Sciatic nerve (tissue), 2 donors: ENCODE measurements around the gene VDR. TPM values are rescaled to one million over a fixed set of nuclear protein-coding genes. Genes with fewer than 3 reads are reported as not detected.

Experiments
- ATAC-seq: fragments of 200-7000 bp; cut with Tn5 transposase; one replicate; pipeline ENCODE4 v1.9.1; 2020; ENCODE audit warnings: mild to moderate bottlenecking, moderate library complexity
- DNase-seq: peaks from one replicate; pipeline ENCODE4 v3.0.0-alpha.2; 2020; ENCODE audit warnings: low spot score
- intact Hi-C: fragments of 100-400 bp; cut with DNase I; formaldehyde crosslinking; loops from one replicate; pipeline ENCODE4 v1.14.2; 2022
- total RNA-seq: library from RNA; stranded (reverse); fragmentation: NEBNext Ultra II Directional; extraction: Animal tissue kit (Norgen Biotek cat#: 25700); gene quantifications from one replicate; pipeline ENCODE4 v1.2.1, GENCODE V29; 2021
- donor health status: DM: no; HTN: no; CAD: no.
- donor health status: DM: no; HTN: no; CAD: no.

Gene VDR
- total RNA-seq: 1.9 TPM

DNA sequence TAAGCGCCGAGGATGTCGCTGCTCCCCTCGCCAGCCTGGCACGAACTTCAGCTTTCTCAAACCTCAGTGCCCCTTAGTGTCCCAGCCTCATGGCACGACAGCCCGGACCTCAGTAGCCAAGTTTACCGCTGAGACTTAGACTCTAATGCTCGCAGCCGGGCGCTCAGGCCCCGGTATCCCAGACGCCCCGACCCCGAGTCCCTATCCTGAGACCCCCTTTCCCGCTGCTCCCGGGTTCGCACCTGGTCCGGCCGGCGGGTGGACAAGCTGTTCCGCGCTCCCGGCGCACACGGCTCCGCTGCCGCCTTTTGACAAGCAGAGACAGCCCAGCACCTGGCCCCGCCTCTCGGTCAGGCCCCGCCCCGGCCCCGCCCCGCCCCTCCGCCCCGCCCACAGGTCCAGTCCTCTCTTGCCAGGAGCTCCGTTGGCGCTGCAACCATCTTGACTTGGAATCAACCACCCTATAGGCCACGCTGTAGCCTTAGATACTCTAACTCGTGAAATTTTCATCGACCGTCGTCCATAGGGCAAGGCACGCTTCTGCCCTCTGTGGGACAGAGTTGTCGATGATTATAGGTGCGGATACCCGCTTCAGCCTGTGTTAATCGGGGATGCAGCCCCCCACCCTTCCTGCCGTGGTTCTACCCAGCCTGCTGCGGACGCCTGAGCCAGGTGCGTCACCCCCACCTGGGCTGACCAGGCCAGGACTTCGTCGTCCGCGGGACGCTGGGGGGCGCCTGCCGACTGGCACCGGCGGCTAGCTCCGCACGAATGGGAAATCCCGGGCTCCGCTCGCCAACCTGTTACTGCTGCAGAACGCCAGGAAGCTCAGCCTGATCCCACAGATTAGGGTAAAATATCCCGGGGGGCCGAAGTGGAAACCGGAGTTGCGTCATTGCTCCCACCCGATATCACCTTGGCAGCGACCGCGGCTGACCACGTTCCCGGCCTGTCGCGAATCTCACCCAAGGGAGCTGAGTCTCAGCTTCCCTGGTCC is at the start of gene VDR:
TSS of gene VDR (minus strand) at position 282 of the 997 bp plus-strand sequence. CDS start 25,881 bp downstream, outside the sequence.
- intact Hi-C loops: no loop called here
- DNase-seq: peak; percentile 83
- peak; percentile 89 for ATAC-seq

DNA sequence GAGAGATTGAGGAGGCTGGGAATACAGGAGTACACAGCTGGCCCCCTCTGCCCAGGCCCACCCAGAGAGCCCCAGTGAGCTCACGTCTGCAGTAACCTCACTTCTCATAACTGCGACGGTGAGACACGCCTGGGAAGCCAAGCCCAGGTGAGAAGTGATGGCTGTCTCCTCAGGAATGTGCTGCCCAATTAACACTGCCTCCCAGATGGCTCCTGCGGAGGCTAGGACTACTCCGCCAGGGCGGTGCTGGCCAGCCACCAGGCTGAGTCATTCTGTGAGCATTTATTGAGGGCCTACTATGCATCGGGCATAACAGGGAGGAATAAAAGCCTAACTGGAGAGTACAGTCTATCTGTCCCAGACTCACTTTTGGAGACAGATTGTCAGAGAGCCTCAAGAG is 49.3 kb upstream of the VDR start:
- DNase-seq: no peak

DNA sequence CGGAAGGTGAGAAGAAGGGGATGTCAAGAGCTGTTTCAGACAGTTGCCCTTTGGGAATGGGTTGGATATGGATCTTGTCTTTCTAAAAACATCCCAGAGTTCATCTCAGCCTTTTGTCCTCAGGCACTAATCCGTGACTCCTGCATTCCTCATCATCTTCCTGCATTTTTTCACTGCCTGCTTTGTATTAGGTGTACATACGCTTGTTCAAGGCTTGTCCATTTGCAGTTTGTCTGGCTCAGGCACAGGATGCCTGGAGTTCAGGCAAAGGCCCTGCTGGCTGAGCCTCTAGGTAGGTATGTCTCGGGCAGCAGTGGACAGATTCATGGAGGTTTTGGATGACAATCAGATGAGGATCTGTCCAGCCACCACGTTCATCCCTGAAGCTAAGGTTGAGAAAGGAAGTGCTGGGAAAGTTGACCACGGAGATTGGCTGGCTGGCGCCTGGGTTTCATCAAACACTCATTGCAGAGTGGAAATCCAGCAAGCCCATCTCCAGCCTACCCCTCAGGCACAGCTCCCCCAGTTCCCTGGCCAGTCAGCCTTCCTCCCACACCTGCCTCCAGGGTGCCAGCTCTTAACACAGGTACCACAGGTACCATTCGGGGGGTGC is 46.2 kb upstream of the VDR start:
- ATAC-seq: no peak

More for the DNA sequence above, 49.3 kb upstream of the VDR start:
- intact Hi-C loops: no loop called here
- ATAC-seq: no peak

DNA sequence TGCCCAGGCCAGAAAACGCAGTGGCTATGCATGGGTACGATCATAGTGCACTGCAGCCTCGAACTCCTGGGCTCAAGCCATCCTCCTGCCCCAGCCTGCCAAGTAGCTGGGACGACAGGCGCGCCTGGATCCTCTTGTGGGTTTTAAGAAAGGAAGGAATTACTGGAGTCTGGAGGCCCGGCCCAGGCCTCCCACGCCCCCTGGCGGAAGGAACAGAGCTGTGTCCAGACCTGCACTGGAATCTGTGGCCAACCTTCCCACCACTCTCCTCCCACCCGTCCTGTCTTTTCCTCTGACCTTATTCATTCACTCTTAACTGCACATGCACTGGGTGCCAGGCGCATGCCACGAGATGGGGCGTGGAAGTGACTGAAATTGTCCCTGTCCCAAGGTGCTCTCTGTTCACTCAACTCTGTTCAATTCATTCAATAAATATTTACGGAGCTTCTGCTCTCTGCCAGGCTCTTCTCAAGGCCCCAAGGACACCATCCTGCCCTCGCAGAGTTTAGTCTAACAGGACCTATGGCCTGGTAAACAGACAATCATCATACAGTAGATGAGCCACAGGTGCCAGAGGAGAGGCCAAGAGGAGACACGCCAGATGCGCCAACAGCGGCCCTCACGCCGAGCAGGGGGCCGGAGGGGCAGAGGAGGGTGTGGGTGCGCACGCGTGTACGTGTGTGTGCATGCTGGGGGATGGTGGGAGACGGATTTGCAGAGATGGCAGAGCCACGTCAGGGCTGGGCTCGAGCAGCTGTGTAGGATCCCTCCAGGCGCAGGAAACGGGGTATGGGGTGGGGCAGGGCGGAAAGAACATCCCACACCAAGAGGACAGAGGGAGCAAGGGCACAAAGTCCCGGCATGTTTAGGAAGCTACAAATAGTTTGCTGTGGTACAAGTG is 44.9 kb upstream of the VDR start:
- DNase-seq (peak; percentile 83), ATAC-seq (peak; percentile 78)
- intact Hi-C loops: no loop called here

More for the DNA sequence above, 46.2 kb upstream of the VDR start:
- DNase-seq: no peak
- intact Hi-C loops: no loop called here

DNA sequence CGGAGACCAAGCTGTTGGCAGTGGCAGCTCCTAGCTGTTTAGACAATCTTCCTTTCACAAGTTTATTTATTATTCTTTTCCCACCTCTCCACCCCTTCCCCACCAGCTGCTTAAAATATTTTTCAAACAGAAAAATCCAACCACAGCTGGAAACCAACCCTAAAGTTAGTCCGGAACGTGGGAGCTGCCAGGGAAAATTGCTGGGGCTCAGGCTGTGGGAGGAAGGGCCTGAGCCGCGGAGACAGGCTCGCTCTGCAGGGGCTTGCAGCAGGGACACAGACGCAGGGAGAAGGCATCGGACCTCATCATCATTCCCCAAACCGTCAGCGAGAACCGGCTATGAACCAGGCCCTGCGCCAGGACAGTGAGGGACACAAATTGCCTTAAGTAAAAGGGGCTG is 42.5 kb upstream of the VDR start:
- DNase-seq (peak; percentile 42), ATAC-seq (no peak)
- intact Hi-C loops: no loop called here

DNA sequence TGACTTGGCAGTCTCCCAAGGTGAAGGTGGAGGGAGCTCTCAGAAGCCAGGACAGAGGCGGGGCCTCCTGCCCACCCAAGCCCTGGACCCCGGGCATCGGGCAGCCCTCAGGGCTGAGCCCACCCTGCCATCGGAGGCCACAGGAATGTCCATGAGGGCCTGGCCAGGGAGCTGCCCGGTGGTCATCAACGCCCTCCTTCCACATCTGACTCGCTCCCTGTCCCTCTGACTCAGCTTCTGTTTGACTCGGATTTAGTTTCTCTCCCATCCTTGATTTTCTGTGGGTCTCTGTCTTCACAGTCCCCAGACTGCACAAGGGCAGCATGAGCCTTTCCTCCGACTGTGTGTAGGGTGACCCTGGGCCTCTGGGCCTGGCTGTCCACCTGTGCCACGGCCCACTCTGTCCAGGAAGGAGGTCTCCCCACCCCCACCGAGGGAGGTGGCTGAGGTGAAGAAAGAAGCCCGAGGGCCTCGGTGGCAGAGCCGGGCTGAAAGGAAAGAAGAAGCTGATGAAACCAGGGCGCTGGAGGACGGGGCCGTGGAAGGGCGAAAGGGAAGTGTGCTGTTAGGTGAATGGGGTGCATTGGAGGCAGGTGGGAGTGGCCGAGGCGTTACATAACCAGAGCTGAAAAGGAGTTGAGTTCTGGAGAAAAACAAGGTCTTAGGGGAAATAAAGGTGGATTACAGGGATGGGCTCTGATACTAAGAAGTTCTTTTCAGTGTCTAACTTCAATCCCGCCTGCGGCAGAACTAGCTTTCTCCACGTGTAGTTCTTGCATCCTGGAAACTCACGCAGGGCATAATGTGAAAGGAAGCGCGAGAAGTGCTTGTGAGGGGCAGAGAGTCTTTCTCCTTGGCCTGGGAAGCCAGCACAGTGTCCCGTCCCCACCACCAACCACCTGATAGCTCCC is 41.9 kb upstream of the VDR start:
- DNase-seq: peak; percentile 53
- no peak for ATAC-seq
- intact Hi-C loops: no loop called here

DNA sequence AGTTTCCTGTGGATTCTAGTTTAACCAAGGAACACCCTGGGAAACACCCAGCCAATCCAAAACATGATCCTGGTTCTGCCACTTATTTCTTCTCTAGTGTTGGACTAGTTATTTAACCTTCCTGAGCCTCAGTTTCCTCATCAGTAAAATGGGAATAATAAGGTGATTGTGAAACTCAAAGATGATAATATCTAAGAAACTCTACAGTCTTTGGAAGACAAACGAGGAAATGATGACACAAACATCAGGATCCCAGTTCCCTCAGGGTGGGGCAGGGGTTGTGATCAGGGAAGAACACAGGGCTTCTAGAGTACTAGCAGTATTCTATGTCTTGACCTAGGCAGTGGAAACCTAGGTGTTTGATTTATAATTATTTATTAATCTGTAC is 40.5 kb upstream of the VDR start:
- peak; percentile 30 for DNase-seq
- intact Hi-C loops: no loop called here
- no peak for ATAC-seq

DNA sequence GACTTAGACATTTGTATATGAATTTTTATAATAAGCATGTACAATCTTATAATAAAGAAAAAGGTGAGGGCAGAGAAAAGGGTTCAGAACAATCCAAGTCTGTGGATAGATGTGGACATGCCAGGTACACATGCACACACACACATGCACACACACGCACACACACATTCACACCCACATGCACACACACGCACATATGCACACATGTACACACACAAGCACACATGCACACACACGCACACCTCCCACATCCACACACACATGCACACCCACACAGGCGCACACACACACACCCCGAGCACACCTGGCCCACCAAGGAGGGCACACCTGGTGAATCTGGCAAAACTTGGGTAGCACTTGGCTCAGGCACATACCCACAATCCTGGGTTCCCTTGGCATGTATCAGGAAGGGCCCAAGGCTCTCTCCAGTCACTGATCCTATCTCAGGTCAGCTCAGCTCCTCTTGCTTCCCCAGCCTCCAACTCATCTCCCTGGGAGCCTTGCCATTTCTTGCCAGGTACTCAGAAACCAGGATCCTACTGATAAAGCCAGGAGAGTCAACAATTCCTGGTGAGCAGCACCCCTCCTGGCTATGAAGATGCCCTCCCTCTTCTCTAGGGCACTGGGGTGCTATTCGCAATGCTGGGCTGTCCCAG is 40.0 kb upstream of the VDR start:
- intact Hi-C loops: no loop called here
- DNase-seq (peak; percentile 15), ATAC-seq (no peak)

DNA sequence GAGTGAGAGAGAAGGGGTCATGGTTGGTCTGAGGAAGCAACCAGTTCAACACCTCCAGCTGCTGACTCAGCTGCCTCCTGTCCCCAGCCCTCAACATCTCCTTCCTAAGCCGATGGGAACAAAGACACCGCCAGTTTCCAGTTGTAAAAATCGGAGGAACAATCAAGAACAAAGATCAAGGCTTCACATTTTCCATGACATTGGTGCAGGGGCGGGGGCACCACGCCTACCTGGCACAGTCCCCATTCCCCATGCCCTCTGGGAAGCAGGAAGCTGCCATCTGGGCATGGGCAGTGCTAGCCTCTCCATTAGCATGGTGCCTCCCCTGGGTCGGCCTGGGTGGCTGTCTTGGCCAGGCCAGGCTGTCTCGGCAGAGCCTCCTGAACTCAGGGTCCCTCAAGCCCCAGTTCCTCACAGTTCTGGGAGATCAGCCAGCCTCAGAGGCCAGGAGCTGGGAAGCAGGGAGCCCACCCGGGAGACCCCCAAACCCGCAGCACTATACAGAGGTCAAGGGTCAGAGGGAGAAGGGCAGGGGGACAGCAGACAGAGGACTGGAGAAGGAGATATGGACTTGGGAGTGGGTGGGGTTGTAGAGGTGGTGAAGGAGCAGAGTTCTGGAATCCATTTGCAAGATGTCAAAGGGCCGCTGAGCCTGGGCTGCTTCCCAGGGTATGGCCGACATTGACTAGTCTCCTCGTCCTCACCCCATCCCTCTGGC is 39.0 kb upstream of the VDR start:
- ATAC-seq (no peak), DNase-seq (peak; percentile 31)
- intact Hi-C loops: no loop called here

DNA sequence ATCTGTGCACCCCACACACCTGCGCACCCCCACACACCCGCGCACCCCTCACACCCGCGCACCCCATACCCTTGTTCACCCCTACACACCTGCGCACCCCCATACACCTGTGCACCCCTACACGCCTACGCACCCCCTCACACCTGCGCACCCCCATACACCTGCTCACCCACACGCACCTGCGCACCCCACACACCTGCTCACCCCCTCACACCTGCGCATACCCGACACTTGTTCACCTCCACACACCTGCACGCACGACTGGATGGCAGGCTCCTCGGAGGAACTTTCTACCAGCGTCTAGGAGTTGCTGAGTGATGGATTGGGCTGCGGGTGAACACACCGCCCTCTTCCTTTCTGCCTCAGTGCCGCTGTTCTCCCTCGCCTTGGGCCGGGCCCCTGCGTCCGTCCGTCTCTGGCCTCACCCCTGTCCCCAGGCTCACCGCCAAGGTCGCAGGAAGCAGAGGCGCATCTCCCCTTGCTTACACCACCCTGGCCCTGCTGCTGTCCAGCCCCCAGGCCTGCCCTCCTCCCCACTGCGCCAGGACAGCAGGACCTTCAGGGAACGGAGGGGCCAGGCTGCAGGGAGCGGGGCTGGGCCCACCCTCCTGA is 37.9 kb upstream of the VDR start:
- ATAC-seq: no peak
- intact Hi-C loops: no loop called here

DNA sequence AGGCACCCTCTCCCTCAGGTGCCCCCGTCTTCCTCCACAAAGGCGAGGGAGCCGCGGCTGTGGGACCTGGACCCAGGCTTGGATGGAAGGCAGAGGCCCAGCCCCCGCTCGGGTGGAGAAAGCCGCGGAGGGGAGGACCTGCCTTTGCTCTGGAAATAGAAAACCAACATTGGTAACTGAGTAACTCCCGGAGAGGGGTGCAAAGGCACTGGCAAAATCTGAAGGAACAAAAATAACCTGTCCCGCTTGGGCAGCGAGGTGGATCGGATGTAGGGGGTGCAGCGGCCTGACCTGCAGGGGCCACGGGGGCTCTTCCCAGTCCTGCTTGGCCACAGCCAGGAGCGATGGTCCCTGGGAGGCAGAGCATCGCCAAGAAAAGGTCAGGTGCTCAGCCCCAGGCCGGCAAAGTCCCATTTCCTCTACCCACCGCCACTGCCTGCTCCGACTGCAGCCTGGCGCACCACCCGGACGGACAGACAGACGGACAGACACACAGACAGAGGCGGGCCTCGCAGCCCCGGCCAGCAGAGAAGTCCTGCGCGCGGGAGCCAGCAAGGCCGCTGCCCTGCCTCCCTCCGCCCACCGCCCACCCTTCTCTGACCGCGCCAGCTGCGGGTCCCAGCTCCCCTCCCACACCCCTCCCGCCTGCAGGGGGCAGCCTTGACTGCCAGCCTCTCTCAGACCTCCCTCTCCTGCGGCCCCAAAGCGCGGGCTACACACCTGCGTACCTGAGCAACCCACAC is 37.2 kb upstream of the VDR start:
- ATAC-seq (no peak), DNase-seq (peak; percentile 62)
- intact Hi-C loops: no loop called here

More for the DNA sequence above, 37.9 kb upstream of the VDR start:
- peak; percentile 47 for DNase-seq

DNA sequence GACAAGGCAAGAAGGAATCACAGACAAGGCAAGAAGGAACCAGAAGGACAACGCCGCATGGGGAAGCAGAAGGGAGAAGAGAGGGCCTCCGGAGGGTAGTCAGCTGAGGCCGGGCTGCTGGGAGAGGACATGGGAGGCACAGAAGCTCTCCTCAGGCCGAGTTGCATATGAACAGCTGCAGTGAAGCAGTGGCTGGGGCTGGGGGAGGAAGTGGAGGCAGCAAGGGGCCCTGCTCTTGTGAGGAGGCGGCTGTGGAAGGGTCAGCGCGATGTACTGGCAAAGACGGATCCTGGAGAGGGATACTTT is 36.6 kb upstream of the VDR start:
- intact Hi-C loops: no loop called here
- DNase-seq (peak; percentile 35), ATAC-seq (no peak)

DNA sequence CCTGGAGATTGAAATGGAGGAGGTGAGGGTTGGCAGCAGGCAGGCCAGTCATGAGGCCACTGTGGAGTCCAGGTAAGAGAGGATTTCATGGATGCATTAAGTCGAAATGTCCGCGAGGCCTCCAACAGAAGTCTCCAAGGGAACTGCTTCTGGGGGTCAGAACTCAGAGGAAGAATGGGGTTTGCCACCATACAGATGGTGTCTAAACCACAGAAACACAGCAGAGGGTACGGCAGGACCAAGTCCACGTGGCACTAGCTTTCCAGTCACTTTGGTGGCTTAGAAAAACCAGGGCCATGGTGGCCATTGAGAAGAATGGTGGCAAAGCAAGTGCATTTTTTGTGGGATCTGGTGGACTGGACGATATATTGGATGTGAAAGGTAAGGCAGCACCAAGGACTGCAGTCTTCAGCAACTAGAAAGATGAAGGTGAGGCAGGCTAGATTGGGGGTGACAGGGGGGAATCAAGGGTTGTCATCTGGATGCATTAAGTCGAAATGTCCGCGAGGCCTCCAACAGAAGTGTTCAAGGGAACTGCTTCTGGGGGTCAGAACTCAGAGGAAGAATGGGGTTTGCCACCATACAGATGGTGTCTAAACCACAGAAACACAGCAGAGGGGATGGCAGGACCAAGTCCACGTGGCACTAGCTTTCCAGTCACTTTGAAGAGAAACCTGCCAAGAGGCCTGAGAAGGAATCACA is 36.1 kb upstream of the VDR start:
- intact Hi-C loops: no loop called here
- DNase-seq: peak; percentile 37
- ATAC-seq: no peak

DNA sequence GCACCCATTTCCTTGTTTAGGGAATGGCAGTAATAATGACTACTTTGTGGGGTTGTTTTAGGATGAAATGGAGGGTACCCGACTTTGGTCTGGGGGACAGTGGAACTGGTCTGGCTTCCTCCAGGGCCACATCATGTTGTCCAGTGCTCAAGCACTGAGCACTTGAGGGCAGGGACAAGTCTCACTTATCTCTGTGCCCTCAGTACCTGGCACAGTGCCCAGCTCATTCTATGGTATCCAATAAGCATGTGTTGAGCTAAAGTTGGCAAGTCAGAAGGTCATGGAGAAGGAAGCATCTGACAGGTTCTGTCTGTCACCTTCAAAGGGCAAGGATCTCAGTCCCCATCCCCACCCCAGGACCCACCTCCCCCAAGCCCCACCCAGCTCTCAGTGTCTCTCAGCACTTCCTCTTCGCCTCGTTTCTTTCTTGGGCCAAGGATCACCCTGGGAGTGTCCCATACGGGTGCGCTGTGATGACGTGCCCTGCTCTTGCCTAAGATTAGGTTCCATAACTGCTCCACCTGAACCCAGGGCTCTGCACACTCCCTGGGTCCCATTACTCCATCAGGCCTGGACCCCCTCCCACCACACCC is 34.3 kb upstream of the VDR start:
- DNase-seq: peak; percentile 48
- intact Hi-C loops: no loop called here
- no peak for ATAC-seq

DNA sequence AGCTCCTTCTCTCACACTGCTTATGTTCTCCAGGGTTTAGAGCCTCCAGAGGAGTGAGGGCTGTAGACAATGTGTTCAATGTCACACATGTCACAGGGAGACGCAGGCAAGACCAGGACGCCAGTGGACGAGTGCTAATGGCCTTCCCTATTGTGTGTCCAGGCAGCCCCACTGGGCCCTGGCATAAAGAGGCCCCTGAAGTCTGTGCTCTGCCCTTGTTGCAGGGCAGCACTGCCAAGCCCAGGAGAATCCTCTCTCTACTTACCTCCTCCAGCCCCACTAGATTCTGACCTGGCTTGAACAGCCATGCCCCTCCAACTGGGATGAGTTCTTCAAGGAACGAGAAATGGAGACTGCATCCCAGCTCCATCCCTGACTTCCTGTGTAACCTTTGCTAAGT is 33.8 kb upstream of the VDR start:
- DNase-seq (peak; percentile 22), ATAC-seq (no peak)
- intact Hi-C loops: no loop called here
